ENCODE data around the gene HYDIN.

DNA sequence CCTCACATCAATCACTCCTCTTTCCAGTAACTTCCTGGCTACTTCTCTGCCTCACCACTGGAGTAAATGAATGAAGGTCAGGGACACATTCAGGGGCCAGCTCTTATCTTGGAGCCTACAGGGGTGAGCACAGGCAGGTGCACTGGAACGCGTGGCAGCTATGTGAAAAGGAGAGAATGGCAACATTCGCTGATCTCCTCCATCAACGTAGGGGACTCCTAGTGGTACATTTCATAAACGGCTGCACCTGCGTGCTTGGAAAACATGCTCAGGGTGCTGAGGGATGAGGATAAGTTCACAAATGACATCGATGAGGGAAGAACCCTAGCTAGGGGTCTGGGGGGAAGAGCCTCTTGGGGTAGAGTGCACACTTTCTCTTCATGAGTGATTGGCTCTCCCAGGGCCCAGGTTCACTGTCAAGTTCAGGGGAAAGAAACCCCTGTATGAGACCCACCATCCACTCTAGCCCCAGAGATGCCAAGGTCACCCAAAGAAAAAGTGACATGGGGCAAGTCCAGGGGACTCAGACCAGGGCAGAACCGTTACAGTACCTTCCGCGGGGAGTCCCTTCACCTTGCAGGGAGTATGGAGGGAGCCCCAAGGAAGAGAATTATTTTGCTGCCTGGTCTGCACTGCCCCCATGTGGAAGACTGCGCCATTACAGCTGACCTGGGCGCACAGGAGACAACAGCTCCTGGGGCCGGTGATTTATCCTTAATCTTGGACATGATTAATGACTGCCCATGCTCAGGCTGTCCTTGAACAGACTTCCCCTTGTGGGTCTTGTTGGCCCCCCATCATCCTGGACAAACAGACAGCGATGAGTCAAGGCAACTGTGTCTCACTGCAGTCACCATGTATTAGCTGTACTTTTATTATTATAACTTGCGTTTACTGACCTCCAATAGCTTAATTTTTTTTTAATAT, 459.6 kb downstream of the HYDIN start:
- TF ChIP-seq, protein P1, sequence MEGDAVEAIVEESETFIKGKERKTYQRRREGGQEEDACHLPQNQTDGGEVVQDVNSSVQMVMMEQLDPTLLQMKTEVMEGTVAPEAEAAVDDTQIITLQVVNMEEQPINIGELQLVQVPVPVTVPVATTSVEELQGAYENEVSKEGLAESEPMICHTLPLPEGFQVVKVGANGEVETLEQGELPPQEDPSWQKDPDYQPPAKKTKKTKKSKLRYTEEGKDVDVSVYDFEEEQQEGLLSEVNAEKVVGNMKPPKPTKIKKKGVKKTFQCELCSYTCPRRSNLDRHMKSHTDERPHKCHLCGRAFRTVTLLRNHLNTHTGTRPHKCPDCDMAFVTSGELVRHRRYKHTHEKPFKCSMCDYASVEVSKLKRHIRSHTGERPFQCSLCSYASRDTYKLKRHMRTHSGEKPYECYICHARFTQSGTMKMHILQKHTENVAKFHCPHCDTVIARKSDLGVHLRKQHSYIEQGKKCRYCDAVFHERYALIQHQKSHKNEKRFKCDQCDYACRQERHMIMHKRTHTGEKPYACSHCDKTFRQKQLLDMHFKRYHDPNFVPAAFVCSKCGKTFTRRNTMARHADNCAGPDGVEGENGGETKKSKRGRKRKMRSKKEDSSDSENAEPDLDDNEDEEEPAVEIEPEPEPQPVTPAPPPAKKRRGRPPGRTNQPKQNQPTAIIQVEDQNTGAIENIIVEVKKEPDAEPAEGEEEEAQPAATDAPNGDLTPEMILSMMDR (IDR thresholded peaks at IDR 0.05; ENCODE audit: poor library complexity) = peak; percentile 92
- TF ChIP-seq EZH2phosphoT487 (IDR thresholded peaks at IDR 0.05; ENCODE audit: low read depth, severe bottlenecking, unreplicated experiment) = no peak
- no peak for TF ChIP-seq EZH2 (IDR thresholded peaks at IDR 0.05; ENCODE audit: borderline replicate concordance)
